NT2/D1 (cell line): ENCODE data around the gene TMEM242.

Source experiments
- DNase-seq: peaks from one replicate; pipeline ENCODE4 v3.0.0-alpha.2; 2011; ENCODE audit warnings: low read depth, low spot score
- H3K27me3 ChIP-seq: 2 replicates; pipeline ENCODE4 v1.6.0; 2011; ENCODE audit warnings: mild to moderate bottlenecking; ENCODE audit not compliant: insufficient read length, insufficient read depth
- H3K36me3 ChIP-seq: 2 replicates; pipeline ENCODE4 v1.6.1; 2011; ENCODE audit warnings: mild to moderate bottlenecking, low read length, mixed read lengths; ENCODE audit not compliant: insufficient read depth, insufficient read length
- H3K4me1 ChIP-seq: 2 replicates; pipeline ENCODE4 v1.5.1; 2011; ENCODE audit not compliant: insufficient read depth, insufficient read length
- H3K4me3 ChIP-seq: 2 replicates; pipeline ENCODE4 v1.5.1; 2011; ENCODE audit warnings: low read depth; ENCODE audit not compliant: insufficient read length
- H3K9ac ChIP-seq: 2 replicates; pipeline ENCODE4 v1.6.0; 2011; ENCODE audit warnings: low read depth; ENCODE audit not compliant: insufficient read length
- H3K9me3 ChIP-seq: 2 replicates; pipeline ENCODE4 v1.5.1; 2011; ENCODE audit warnings: mild to moderate bottlenecking, low read length; ENCODE audit not compliant: insufficient read depth
- SUZ12 ChIP-seq: IDR thresholded peaks from 2 replicates; pipeline ENCODE4 v1.6.1; 2011; ENCODE audit not compliant: insufficient read length, insufficient read depth; ENCODE audit errors: extremely low read depth
- YY1 ChIP-seq: IDR thresholded peaks from 2 replicates; pipeline ENCODE4 v1.6.1; 2011; ENCODE audit not compliant: insufficient read length, insufficient read depth
- ZNF274 ChIP-seq: IDR thresholded peaks from 2 replicates; pipeline ENCODE4 v1.6.1; 2011; ENCODE audit warnings: mild to moderate bottlenecking, low read depth, low read length

The TMEM242 gene

GRCh38 chr6:157268835-157269234, 54.5 kb downstream of the TMEM242 start:
- H3K36me3 ChIP-seq: no peaks in the 10 kb centered on the region
- H3K9me3 ChIP-seq: no peaks in the 10 kb centered on the region
- DNase-seq: no peak
- TF ChIP-seq SUZ12 (no peak), ZNF274 (no peak), YY1 (no peak)
- no peak overlapping the region for H3K9ac ChIP-seq
- H3K27me3 ChIP-seq: peaks cover 1% of the 10 kb centered on the region
- peaks cover 6% of the 10 kb centered on the region for H3K4me1 ChIP-seq
- H3K4me3 ChIP-seq: no peak overlapping the region

- no peaks in the 10 kb centered on the region for H3K36me3 ChIP-seq
- TF ChIP-seq YY1 (no peak), SUZ12 (no peak), ZNF274 (no peak)
- H3K9me3 ChIP-seq: no peaks in the 10 kb centered on the region
Measured at GRCh38 chr6:157268396-157268795, 54.9 kb downstream of the TMEM242 start.

GRCh38 chr6:157267654-157268053, 55.7 kb downstream of the TMEM242 start:
- Histone ChIP-seq H3K36me3 (no peaks in the 10 kb centered on the region), H3K4me1 (peaks cover 3% of the 10 kb centered on the region), H3K9me3 (no peaks in the 10 kb centered on the region), H3K9ac (no peak overlapping the region), H3K4me3 (no peak overlapping the region), H3K27me3 (no peaks in the 10 kb centered on the region)
- no peak for DNase-seq
- TF ChIP-seq ZNF274 (no peak), YY1 (no peak), SUZ12 (no peak)

More at GRCh38 chr6:157268396-157268795, 54.9 kb downstream of the TMEM242 start:
- no peaks in the 10 kb centered on the region for H3K27me3 ChIP-seq
- H3K4me3 ChIP-seq: no peak overlapping the region
- no peak overlapping the region for H3K9ac ChIP-seq
- H3K4me1 ChIP-seq: peaks cover 6% of the 10 kb centered on the region
- DNase-seq: no peak

- Histone ChIP-seq H3K36me3 (no peaks in the 10 kb centered on the region), H3K9me3 (no peaks in the 10 kb centered on the region), H3K27me3 (no peaks in the 10 kb centered on the region), H3K9ac (no peak overlapping the region), H3K4me3 (no peak overlapping the region), H3K4me1 (peaks cover 3% of the 10 kb centered on the region)
- DNase-seq: no peak
- TF ChIP-seq SUZ12 (no peak), YY1 (no peak), ZNF274 (no peak)
Measured at GRCh38 chr6:157267109-157267611, 56.2 kb downstream of the TMEM242 start.

GRCh38 chr6:157266274-157267101, 56.8 kb downstream of the TMEM242 start:
- DNase-seq: no peak
- Histone ChIP-seq H3K36me3 (no peaks in the 10 kb centered on the region), H3K4me1 (peaks cover 3% of the 10 kb centered on the region), H3K9ac (no peak overlapping the region), H3K27me3 (no peaks in the 10 kb centered on the region), H3K4me3 (no peak overlapping the region), H3K9me3 (no peaks in the 10 kb centered on the region)
- TF ChIP-seq ZNF274 (no peak), YY1 (no peak), SUZ12 (no peak)

GRCh38 chr6:157265635-157266034, 57.7 kb downstream of the TMEM242 start:
- H3K27me3 ChIP-seq: no peaks in the 10 kb centered on the region
- TF ChIP-seq YY1: no peak
- no peak overlapping the region for H3K4me3 ChIP-seq
- no peaks in the 10 kb centered on the region for H3K9me3 ChIP-seq
- peaks cover 3% of the 10 kb centered on the region for H3K4me1 ChIP-seq
- no peak for DNase-seq
- H3K9ac ChIP-seq: no peak overlapping the region
- no peaks in the 10 kb centered on the region for H3K36me3 ChIP-seq

GRCh38 chr6:157265186-157265585, 58.1 kb downstream of the TMEM242 start:
- TF ChIP-seq ZNF274: no peak
- no peak for TF ChIP-seq SUZ12
- no peak for TF ChIP-seq YY1
- Histone ChIP-seq H3K36me3 (no peaks in the 10 kb centered on the region), H3K9ac (no peak overlapping the region), H3K4me3 (no peak overlapping the region), H3K9me3 (no peaks in the 10 kb centered on the region), H3K27me3 (no peaks in the 10 kb centered on the region), H3K4me1 (peaks cover 3% of the 10 kb centered on the region)
- DNase-seq: no peak
